GM21423 (cell line): ENCODE data around the gene FUT8.

Experiments used
- ATAC-seq: cut with Tn5 transposase; IDR thresholded peaks from one replicate; pipeline ENCODE4 v1.9.1; 2021; ENCODE audit warnings: mild to moderate bottlenecking, moderate library complexity; ENCODE audit not compliant: unreplicated experiment

FUT8 gene

GRCh38 chr14:65751510-65751909 lies 339.0 kb downstream of the FUT8 start:
- no peak for ATAC-seq

- no peak for ATAC-seq
Measured at GRCh38 chr14:65753061-65753460, 340.5 kb downstream of the FUT8 start.

DNA sequence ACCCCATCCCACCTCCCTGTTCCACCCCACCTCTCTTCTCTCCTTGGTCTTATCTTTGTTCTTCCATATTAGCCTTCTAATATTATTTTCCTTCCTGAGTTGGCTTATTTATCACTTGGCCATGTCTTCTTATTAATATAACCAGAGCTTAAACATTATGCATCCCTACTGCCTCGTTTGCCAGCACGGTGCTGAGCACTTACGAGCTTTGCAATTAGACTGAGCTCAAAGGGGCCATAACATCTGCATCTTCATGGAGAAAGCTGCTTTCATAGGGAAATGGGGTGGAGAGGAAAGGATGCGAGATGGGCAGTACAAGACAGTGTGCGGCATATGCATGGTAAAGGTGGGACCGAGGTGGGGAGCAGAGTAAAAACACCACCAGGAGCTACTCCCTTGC lies 342.8 kb downstream of the FUT8 start:
- no peak for ATAC-seq

- no peak for ATAC-seq
Measured at GRCh38 chr14:65756880-65757279, 344.4 kb downstream of the FUT8 start.

DNA sequence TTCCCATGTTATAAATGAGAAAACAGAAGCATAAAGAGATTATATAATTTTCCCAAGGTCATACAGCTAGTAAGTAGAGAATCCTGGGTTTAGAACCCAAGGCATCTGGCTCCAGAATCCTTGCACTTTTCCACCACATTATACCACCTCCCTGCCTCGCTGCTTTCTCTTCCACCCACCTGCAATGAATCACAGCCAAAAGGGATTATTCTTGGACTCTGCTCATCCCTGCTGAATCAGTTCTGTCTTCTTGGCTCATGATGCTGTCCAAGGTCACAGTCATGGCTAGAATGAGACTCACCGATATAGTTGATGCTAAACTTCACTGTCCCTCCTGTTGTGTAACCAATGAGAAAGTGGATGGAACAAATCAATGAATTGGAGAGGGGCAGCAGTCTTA lies 356.6 kb downstream of the FUT8 start:
- no peak for ATAC-seq

GRCh38 chr14:65770681-65771080 lies 358.2 kb downstream of the FUT8 start:
- no peak for ATAC-seq

DNA sequence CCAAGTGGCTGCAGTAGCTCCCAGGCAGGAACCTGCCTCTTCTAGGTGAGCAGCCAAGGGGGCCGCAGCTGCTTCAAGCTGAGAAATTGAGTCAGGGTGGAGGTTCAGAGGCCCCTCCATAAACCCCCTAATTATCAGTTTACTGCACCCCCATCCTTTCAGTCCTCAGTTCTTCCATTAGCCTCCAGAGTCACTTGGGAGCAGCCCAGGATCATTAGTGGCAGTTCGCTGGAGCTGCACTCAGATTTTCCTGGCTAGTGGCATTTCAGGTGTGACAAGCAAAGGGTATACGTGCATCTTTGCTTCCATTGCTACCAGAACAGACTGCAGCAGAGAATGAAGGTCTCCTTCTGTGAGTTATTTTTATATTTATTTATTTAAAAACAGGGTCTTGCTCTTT lies 358.7 kb downstream of the FUT8 start:
- no peak for ATAC-seq

DNA sequence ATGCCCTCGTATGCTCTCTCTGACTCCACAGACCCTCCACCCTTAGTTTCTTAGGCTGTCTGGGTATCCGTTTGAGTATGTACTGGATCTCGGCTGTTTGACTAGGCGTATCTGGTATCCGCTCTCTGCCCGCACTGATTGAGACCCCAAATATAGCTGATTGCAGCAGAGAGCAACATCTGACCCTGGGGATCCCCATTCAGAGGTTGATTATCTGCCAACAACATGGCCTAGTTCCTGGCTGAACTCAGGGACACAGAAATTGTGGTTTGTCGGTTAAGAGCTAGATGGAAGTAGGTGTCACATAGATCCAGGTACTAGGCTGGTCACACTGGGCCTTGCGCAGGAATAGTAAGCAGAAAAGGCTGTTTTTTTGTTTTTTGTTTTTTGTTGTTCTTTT lies 359.9 kb downstream of the FUT8 start:
- ATAC-seq = no peak

DNA sequence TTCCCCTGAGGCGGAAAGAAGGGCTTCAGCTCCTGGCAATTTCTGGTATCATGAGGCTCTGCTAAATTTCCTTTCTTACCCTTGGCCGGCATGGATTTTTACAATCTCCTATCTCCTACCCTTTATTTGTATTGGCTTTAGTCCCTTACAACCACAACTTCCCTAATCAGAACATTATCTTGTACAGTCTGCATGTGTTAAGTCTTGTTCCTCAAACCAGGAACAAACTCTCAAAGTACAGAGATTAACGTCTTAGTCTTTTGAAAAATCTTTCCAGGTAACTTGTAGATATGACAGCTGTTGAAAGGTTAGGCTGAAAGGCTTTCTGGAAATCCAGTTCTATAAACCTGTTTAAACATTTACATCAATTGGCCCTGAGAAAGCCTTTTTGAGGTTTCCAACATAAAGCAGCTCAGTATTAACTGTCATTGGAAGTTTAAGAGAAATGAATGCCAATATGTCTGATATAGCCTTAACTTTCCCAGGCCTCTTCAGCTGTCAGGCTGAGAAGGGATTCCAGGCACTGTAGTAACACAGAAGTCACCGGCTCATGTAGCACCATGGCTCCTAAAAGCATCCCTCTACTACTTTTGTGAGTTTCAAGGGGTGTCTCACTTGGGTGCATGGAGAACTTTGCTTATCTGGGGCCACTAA lies 360.5 kb downstream of the FUT8 start:
- ATAC-seq = no peak

GRCh38 chr14:65774041-65774440 lies 361.5 kb downstream of the FUT8 start:
- ATAC-seq = no peak

- ATAC-seq = no peak
Measured at GRCh38 chr14:65776193-65776852, 363.8 kb downstream of the FUT8 start.

DNA sequence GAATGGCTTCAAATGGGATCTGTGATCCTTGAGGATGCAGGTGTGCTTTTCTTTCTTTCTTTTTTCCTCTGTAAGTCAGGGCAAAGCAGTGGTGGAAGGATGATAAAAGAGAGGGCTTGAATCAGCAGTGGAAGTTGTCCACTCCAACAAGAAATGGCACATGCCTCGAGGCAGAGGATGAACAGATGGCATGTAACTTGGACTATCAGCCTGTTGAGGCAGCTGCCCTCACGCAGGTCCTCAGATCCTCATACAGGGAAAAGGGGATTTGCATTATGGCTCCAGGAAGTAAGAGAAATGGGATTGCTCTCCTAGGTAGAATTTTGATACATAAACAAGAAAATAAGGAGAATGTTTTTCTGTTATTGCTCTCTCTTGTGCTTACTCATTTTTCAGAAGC lies 368.0 kb downstream of the FUT8 start:
- no peak for ATAC-seq

DNA sequence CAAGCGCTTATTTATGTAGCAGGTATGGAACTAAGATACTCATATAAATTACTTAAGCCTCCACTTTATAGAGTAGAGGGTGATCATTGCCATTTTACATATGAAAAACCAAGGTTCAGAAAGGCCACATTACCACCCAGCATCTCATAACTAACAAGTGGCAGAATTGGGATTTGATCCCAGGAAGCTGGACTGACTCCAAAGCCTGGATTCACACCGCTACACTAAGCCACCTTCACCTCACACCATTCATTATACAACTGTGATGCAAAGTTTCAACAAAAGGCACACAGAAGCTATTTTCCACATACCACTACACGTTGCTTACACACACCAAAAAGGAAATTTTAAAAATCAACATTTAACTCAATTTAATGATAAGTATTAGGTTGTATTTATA lies 370.6 kb downstream of the FUT8 start:
- ATAC-seq = no peak

DNA sequence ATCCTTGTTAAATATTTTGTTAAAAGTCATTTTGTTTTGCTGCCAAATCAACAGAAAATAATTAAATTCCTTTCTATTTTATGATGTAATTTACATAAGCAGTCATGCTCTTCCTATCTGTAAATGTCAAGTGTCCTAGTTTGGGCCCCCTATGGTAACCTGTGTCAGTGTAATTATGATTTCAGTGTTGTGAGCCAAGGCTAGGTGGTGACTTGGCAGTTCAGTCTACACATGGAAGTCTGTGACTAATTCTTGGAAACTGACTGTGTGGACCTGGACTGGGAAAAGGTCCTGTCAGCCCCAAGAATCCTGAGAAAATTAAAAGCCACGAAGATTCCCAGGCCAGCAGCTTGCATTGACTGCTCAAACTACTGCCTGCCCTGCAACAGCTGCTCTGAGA lies 371.0 kb downstream of the FUT8 start:
- ATAC-seq = no peak

DNA sequence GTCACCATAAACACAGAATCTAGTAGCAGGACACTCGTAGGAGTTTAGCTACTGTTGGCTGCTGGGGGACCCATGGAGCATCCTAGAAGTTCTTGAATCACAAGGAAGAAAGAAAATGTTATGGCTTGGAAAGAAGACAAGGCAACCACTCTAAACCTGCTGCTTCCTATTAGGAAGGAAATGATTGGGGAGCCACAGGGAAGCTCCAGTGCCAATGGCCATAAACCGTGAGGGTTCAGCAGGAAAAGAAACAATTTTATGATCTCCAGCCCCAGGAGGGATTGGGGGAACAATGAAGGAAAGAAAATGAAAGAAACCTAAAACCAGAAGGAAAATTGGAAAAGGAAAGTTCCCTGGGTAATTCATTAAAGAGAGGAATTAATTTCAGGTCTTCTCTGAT lies 372.0 kb downstream of the FUT8 start:
- no peak for ATAC-seq

- no peak for ATAC-seq
Measured at GRCh38 chr14:65787461-65787860, 374.9 kb downstream of the FUT8 start.

- ATAC-seq = no peak
Measured at GRCh38 chr14:65788876-65789275, 376.3 kb downstream of the FUT8 start.

DNA sequence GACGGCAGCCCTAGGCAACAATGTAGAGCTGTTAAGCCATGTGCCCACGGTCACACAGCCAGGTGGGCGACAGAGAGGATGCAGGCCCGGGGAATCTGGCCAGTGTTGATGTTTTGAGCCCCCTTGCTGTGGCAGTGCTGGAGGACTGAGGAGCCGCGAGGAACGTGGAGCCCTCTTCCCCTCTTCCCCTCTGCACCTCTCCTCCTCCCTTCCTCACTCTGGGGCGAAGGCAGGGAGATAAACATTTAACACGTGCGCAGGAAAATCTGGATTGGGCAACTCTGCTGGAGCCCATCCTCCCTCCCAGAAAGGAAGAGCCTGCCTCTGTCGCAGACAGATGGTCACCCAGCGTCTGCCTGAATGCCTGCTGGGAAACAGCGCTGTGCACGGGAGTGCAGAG lies 376.8 kb downstream of the FUT8 start:
- no peak for ATAC-seq

GRCh38 chr14:65790172-65790815 lies 377.8 kb downstream of the FUT8 start:
- ATAC-seq = no peak

GRCh38 chr14:65791191-65791981 lies 378.9 kb downstream of the FUT8 start:
- ATAC-seq = no peak

GRCh38 chr14:65792208-65792905 lies 379.8 kb downstream of the FUT8 start:
- ATAC-seq = no peak
